ENCODE data around the gene KRT78.

Gene KRT78

DNA sequence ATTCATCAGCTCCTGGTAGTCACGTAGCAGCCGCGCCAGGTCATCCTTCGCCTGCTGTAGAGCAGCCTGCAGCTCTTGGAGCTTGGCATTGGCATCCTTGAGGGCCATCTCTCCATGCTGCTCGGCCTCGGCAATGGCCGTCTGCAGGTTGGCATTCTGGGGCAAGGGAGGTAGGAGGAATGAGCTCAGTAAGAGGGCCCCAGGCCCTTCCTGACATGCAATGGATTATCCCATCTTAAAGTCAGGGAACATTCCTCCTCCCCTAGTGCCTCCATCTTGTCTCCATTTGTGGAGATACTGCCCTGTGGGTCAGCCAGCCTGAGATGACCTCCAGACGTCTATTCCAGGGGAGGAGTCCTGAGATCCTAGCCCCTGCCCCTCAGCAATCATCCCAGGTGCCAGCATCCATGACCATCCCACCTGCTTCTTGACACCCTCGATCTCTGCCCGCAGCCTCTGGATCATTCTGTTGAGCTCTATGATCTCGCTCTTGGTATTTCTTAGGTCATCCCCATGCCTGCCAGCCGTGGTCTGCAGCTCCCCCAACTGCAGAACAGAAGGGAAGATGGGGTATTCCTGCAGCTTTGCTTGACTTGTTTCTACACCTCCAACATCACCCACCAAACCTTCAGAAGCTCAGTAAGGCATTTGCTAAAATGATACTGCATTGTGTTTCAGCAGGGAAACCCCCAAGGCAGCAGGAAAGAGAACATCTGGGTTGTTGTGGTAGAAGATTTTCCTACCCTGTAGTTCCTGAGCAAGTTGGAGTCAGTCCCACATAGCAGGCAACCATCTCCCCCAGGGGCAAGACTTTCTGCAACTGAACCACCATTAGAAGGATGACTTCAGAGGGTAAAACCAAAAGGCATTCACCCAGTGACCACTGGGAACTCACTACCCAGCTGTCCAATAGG lies 57.3 kb downstream of the KRT78 start:
- Histone ChIP-seq H4K20me1 (ENCODE audit: insufficient read depth, low read length) (no peaks in the 10 kb centered on the region), H3K79me2 (ENCODE audit: low read length) (no peaks in the 10 kb centered on the region), H3K27ac (ENCODE audit: low read length) (no peak overlapping the region), H2AFZ (ENCODE audit: low read depth, low read length) (no peak overlapping the region), H3K27me3 (ENCODE audit: low read depth, low read length) (0 out of 2 replicates have a peak, but pooled peaks cover 3% of the 10 kb centered on the region), H3K4me2 (ENCODE audit: low read length) (no peak overlapping the region), H3K4me3 (ENCODE audit: low read length) (no peak overlapping the region), H3K36me3 (replicated peaks; ENCODE audit: low read depth, low read length) (no peaks in the 10 kb centered on the region), H3K9ac (ENCODE audit: low read length) (no peak overlapping the region), H3K9me3 (ENCODE audit: insufficient read depth, low read length) (no peaks in the 10 kb centered on the region), H3K4me1 (ENCODE audit: low read length) (no peaks in the 10 kb centered on the region)
- TF ChIP-seq EZH2phosphoT487 (IDR thresholded peaks at IDR 0.05; ENCODE audit: low read depth) = no peak
- TF ChIP-seq, protein P1, sequence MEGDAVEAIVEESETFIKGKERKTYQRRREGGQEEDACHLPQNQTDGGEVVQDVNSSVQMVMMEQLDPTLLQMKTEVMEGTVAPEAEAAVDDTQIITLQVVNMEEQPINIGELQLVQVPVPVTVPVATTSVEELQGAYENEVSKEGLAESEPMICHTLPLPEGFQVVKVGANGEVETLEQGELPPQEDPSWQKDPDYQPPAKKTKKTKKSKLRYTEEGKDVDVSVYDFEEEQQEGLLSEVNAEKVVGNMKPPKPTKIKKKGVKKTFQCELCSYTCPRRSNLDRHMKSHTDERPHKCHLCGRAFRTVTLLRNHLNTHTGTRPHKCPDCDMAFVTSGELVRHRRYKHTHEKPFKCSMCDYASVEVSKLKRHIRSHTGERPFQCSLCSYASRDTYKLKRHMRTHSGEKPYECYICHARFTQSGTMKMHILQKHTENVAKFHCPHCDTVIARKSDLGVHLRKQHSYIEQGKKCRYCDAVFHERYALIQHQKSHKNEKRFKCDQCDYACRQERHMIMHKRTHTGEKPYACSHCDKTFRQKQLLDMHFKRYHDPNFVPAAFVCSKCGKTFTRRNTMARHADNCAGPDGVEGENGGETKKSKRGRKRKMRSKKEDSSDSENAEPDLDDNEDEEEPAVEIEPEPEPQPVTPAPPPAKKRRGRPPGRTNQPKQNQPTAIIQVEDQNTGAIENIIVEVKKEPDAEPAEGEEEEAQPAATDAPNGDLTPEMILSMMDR (IDR thresholded peaks at IDR 0.05; ENCODE audit: low read depth, low read length) = no peak

DNA sequence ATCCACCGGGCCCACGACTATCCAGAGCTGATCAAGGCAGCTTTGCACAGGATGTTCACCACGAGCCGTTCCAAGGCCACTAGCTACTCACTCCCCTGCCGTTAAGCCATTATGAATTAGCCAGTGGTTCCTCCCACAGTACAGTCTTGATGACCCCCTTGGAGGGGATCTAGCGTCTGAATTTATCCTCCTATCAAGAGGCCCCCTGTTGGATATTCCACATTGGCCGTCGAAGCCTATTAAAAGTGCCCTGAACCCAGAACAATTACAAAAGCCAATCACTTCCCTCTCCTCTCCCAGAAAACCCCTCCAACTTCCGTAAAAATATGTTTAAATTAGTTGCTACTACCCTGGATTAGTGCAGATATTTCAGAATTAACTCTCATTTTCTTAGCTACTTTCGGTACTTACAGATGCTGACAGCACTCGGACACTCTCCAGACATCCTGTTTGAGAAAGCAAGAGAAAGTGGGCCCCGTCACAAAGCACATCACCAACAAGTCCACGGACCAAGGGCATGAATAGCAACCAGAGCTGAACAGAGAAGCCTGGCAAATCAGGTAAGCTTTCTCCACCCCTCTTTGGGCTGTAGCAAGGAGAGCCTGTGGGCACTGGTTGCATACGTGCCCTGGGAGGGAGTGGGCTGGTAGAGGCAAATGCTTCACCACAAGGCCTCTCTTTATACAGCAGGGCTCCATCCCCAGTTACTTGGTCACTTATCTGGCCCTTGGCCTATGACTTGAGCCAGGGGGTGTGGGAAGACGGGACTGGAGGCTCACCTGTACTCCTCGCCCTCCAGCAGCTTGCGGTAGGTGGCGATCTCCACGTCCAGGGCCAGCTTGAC lies 58.1 kb downstream of the KRT78 start:
- Histone ChIP-seq H3K27me3 (ENCODE audit: low read depth, low read length) (peaks cover 2% of the 10 kb centered on the region), H3K9me3 (ENCODE audit: insufficient read depth, low read length) (no peaks in the 10 kb centered on the region), H3K4me3 (ENCODE audit: low read length) (no peak overlapping the region), H3K79me2 (ENCODE audit: low read length) (no peaks in the 10 kb centered on the region), H3K4me1 (ENCODE audit: low read length) (no peaks in the 10 kb centered on the region), H3K36me3 (replicated peaks; ENCODE audit: low read depth, low read length) (no peaks in the 10 kb centered on the region), H3K4me2 (ENCODE audit: low read length) (no peak overlapping the region), H2AFZ (ENCODE audit: low read depth, low read length) (no peak overlapping the region), H4K20me1 (ENCODE audit: insufficient read depth, low read length) (no peaks in the 10 kb centered on the region), H3K9ac (ENCODE audit: low read length) (no peak overlapping the region), H3K27ac (ENCODE audit: low read length) (no peak overlapping the region)
- TF ChIP-seq, protein P1 (IDR thresholded peaks at IDR 0.05; ENCODE audit: low read depth, low read length) = no peak
- no peak for TF ChIP-seq EZH2phosphoT487 (IDR thresholded peaks at IDR 0.05; ENCODE audit: low read depth)

DNA sequence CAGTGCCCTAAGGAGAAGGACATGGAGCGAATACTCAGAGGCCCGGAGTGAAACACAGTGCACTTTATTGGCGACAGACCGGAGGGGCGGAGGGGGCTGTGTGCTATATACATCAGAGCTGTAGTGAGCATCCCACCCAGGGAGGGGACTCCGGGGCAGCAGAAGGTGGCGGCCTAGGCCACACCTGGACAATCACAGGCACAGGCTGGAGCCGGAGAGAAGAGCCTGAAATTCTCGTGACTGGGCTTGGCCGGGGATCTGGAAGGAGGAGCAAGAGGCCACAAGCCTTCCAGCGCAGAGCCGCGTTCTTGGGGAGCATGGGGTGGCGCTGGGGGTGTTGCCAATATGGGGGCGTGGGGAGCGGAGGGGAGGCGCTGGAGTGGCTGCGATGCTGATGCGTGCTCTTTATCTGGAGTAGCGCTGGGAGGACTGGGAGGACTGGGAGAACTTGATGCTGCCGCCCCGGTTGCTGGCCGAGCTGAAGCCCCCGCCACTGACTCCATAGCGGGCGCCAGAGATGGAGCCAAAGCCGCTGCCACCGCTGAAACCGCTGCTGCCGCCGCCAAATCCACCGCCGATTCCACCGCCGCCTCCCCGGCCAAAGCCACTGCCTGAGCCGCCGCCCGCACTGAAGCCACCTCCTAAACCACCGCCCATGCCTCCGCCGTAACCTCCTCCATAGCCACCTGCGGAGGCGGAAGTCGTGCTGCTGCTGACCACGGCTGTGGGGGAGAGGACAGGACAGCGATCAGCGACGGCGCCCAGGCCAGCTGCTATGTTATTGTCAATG lies 59.0 kb downstream of the KRT78 start:
- Histone ChIP-seq H3K36me3 (replicated peaks; ENCODE audit: low read depth, low read length) (no peaks in the 10 kb centered on the region), H3K4me3 (ENCODE audit: low read length) (no peak overlapping the region), H2AFZ (ENCODE audit: low read depth, low read length) (no peak overlapping the region), H3K9ac (ENCODE audit: low read length) (no peak overlapping the region), H3K4me2 (ENCODE audit: low read length) (no peak overlapping the region), H3K9me3 (ENCODE audit: insufficient read depth, low read length) (no peaks in the 10 kb centered on the region), H4K20me1 (ENCODE audit: insufficient read depth, low read length) (no peaks in the 10 kb centered on the region), H3K27ac (ENCODE audit: low read length) (no peak overlapping the region), H3K27me3 (ENCODE audit: low read depth, low read length) (peaks cover 10% of the 10 kb centered on the region), H3K4me1 (ENCODE audit: low read length) (no peaks in the 10 kb centered on the region), H3K79me2 (ENCODE audit: low read length) (no peaks in the 10 kb centered on the region)
- TF ChIP-seq EZH2phosphoT487 (IDR thresholded peaks at IDR 0.05; ENCODE audit: low read depth) = no peak
- TF ChIP-seq, protein P1 (IDR thresholded peaks at IDR 0.05; ENCODE audit: low read depth, low read length) = no peak
